H1 (cell line): ENCODE measurements around the gene SERPINB1. TPM values are rescaled to one million over a fixed set of nuclear protein-coding genes. Genes with fewer than 3 reads are reported as not detected.

Source experiments
- CTCF ChIA-PET: fragments of 300-600 bp; sonication (Branson Sonifier 250); formaldehyde crosslinking; loops from one replicate; lab custom pipeline; 2021; ENCODE audit not compliant: partially characterized antibody; lab: Charles Lee
- POLR2A ChIA-PET: fragments of 300-600 bp; sonication (Branson Sonifier 250); formaldehyde crosslinking; loops from one replicate; lab custom pipeline; 2021; ENCODE audit warnings: inconsistent platforms; ENCODE audit not compliant: partially characterized antibody; lab: Charles Lee
- DNase-seq, 2 experiments: peaks; one replicate each; pipeline versions ENCODE4 v3.0.0 to v3.0.0-alpha.2; 2010 to 2022; ENCODE audit warnings: low spot score in 2 of 2, low read depth in 1 of 2, mixed read lengths in 1 of 2
- FAIRE-seq: peaks from 2 replicates; lab custom pipeline; 2011; peaks lifted over from hg19 to GRCh38; lab: Jason Lieb, UNC
- H2AFZ ChIP-seq: 2 replicates; pipeline ENCODE4 v1.8.1; 2012; ENCODE audit warnings: low read length, inconsistent platforms
- H2AK5ac ChIP-seq: 2 replicates; pipeline ENCODE4 v1.6.1; 2013; ENCODE audit warnings: low read depth, low read length
- H2BK120ac ChIP-seq: replicated peaks from 2 replicates; pipeline ENCODE3; 2013; ENCODE audit warnings: low read depth, low read length, inconsistent platforms
- H2BK12ac ChIP-seq: 2 replicates; pipeline ENCODE4 v1.6.1; 2013; ENCODE audit warnings: low read depth, low read length
- H2BK15ac ChIP-seq: 2 replicates; pipeline ENCODE4 v1.6.1; 2013; ENCODE audit warnings: low read length
- H2BK20ac ChIP-seq: 2 replicates; pipeline ENCODE4 v1.6.1; 2013; ENCODE audit warnings: low read length
- H2BK5ac ChIP-seq: 2 replicates; pipeline ENCODE4 v1.6.1; 2013; ENCODE audit warnings: low read depth, low read length
- H3K14ac ChIP-seq: 2 replicates; pipeline ENCODE4 v1.6.1; 2013; ENCODE audit warnings: inconsistent platforms; ENCODE audit not compliant: insufficient read length
- H3K18ac ChIP-seq: 2 replicates; pipeline ENCODE4 v1.6.1; 2013; ENCODE audit warnings: low read length; ENCODE audit errors: extremely low read depth
- H3K23ac ChIP-seq: 2 replicates; pipeline ENCODE4 v1.6.1; 2013; ENCODE audit warnings: inconsistent platforms; ENCODE audit not compliant: insufficient read length
- H3K23me2 ChIP-seq: 2 replicates; pipeline ENCODE4 v1.6.1; 2013; ENCODE audit warnings: low read depth, low read length
- H3K27ac ChIP-seq: 2 replicates; pipeline ENCODE4 v1.6.1; 2011; ENCODE audit warnings: low read depth, low read length, inconsistent platforms
- H3K27me3 ChIP-seq, 4 experiments: replicated peaks in 1 of 4; 1 replicate in 1 of 4; 2 replicates in 3 of 4; pipeline versions ENCODE4 v1.6.1 to v1.8.1; 2011 to 2013; ENCODE audit warnings: low read length in 3 of 4, mild to moderate bottlenecking in 3 of 4, inconsistent platforms in 2 of 4, mixed read lengths in 2 of 4, moderate library complexity in 1 of 4; ENCODE audit not compliant: control insufficient read depth in 3 of 4, insufficient read depth in 3 of 4; ENCODE audit errors: extremely low read depth in 1 of 4
- H3K36me3 ChIP-seq, 4 experiments: 2 replicates each; pipeline versions ENCODE4 v1.6.1 to v1.8.1; 2011 to 2013; ENCODE audit warnings: mild to moderate bottlenecking in 4 of 4, low read length in 3 of 4, moderate library complexity in 2 of 4, control low read depth in 1 of 4, inconsistent platforms in 1 of 4; ENCODE audit not compliant: insufficient read depth in 4 of 4, control insufficient read depth in 2 of 4
- H3K4ac ChIP-seq: replicated peaks from 2 replicates; pipeline ENCODE3; 2013; ENCODE audit warnings: low read length, low read depth, mixed read lengths, inconsistent platforms; ENCODE audit not compliant: insufficient read length
- H3K4me1 ChIP-seq, 4 experiments: replicated peaks in 1 of 4; 1 replicate in 1 of 4; 2 replicates in 3 of 4; pipeline versions ENCODE4 v1.6.1 to v1.8.1; 2011 to 2013; ENCODE audit warnings: low read length in 3 of 4, inconsistent platforms in 2 of 4, mixed read lengths in 1 of 4; ENCODE audit not compliant: insufficient read depth in 4 of 4, control insufficient read depth in 3 of 4
- H3K4me2 ChIP-seq, 2 experiments: 2 replicates each; pipeline versions ENCODE4 v1.6.1 to v1.8.1; 2011 to 2013; ENCODE audit warnings: low read depth in 2 of 2, low read length in 2 of 2, control low read depth in 1 of 2, inconsistent platforms in 1 of 2, mild to moderate bottlenecking in 1 of 2; ENCODE audit not compliant: insufficient read depth in 1 of 2
- H3K4me3 ChIP-seq, 4 experiments: fragments of 200-600, 300-600 bp in 1 of 4; sonication (generic), shearing (Covaris generic), sonication (Bioruptor Twin) in 1 of 4; 2 replicates each; pipeline versions ENCODE4 v1.5.1 to v1.8.1; 2011 to 2016; ENCODE audit warnings: low read length in 4 of 4, low read depth in 3 of 4, control low read depth in 2 of 4, inconsistent platforms in 2 of 4, mild to moderate bottlenecking in 2 of 4, mixed read lengths in 1 of 4, moderate library complexity in 1 of 4; ENCODE audit not compliant: insufficient read depth in 2 of 4; ENCODE audit errors: extremely low read depth in 1 of 4
- H3K56ac ChIP-seq: replicated peaks from 2 replicates; pipeline ENCODE3; 2013; ENCODE audit warnings: low read depth, mild to moderate bottlenecking, mixed read lengths, low read length, inconsistent platforms; ENCODE audit not compliant: insufficient read length
- H3K79me1 ChIP-seq: 2 replicates; pipeline ENCODE4 v1.6.1; 2013; ENCODE audit warnings: low read depth, low read length, control low read depth
- H3K79me2 ChIP-seq, 2 experiments: 2 replicates each; pipeline versions ENCODE4 v1.6.1 to v1.8.1; 2012 to 2013; ENCODE audit warnings: low read length in 2 of 2, mild to moderate bottlenecking in 2 of 2, inconsistent platforms in 1 of 2; ENCODE audit not compliant: insufficient read depth in 2 of 2, control insufficient read depth in 1 of 2
- H3K9ac ChIP-seq, 4 experiments: replicated peaks in 1 of 4; 1 replicate in 1 of 4; 2 replicates in 3 of 4; pipeline versions ENCODE4 v1.6.1 to v1.8.1; 2011 to 2013; ENCODE audit warnings: low read depth in 3 of 4, low read length in 3 of 4, control low read depth in 2 of 4, mild to moderate bottlenecking in 2 of 4, moderate library complexity in 2 of 4, inconsistent platforms in 1 of 4; ENCODE audit errors: extremely low read depth in 1 of 4
- H3K9me3 ChIP-seq, 2 experiments: 2 replicates each; pipeline versions ENCODE4 v1.6.1 to v1.8.1; 2012 to 2013; ENCODE audit warnings: mild to moderate bottlenecking in 2 of 2, moderate library complexity in 2 of 2, control low read depth in 1 of 2, inconsistent platforms in 1 of 2, low read depth in 1 of 2, low read length in 1 of 2, mixed read lengths in 1 of 2; ENCODE audit not compliant: insufficient read depth in 2 of 2
- H4K20me1 ChIP-seq, 2 experiments: replicated peaks in 1 of 2; 2 replicates each; pipeline versions ENCODE3 to v1.8.1; 2011 to 2013; ENCODE audit warnings: inconsistent platforms in 2 of 2, low read length in 2 of 2, mild to moderate bottlenecking in 1 of 2; ENCODE audit not compliant: insufficient read depth in 2 of 2, control insufficient read depth in 1 of 2
- H4K5ac ChIP-seq: 2 replicates; pipeline ENCODE4 v1.6.1; 2013; ENCODE audit warnings: low read length, low read depth, mixed read lengths, inconsistent platforms; ENCODE audit not compliant: insufficient read length
- H4K8ac ChIP-seq: 2 replicates; pipeline ENCODE4 v1.8.0; 2013; ENCODE audit warnings: mild to moderate bottlenecking, moderate library complexity, low read length, inconsistent platforms; ENCODE audit not compliant: insufficient read depth; ENCODE audit errors: extremely low read depth
- H4K91ac ChIP-seq: replicated peaks from 2 replicates; pipeline ENCODE3; 2013; ENCODE audit warnings: low read length, mixed read lengths, inconsistent platforms; ENCODE audit not compliant: insufficient read length
- CTCF ChIP-seq, 3 experiments: IDR thresholded peaks; 1 replicate in 2 of 3; 2 replicates in 1 of 3; pipeline versions ENCODE4 v1.5.1 to v1.6.1; 2011; ENCODE audit warnings: low read length in 3 of 3, mild to moderate bottlenecking in 3 of 3, inconsistent platforms in 2 of 3, low read depth in 1 of 3, moderate library complexity in 1 of 3; ENCODE audit not compliant: insufficient read depth in 1 of 3; ENCODE audit errors: control extremely low read depth in 1 of 3
- RAD21 ChIP-seq, 2 experiments: IDR thresholded peaks in 1 of 2; conservative IDR thresholded peaks in 1 of 2; 2 replicates each; pipeline ENCODE4 v1.6.1; 2011; ENCODE audit warnings: low read depth in 2 of 2, low read length in 2 of 2, improper control_type of control experiment in 1 of 2, inconsistent platforms in 1 of 2, mild to moderate bottlenecking in 1 of 2, moderate library complexity in 1 of 2
- RNF2 ChIP-seq: fragments of 200-900, 300-1000 bp; sonication (generic); IDR thresholded peaks from 2 replicates; pipeline ENCODE4 v1.7.1; 2016; ENCODE audit warnings: borderline replicate concordance, low read depth, mild to moderate bottlenecking, antibody characterized with exemption, low read length; ENCODE audit not compliant: poor library complexity, severe bottlenecking; ENCODE audit errors: missing control alignments
- WGBS, 2 experiments: shearing (Covaris generic) in 1 of 2; methylation state at CpG; one replicate each; pipeline versions ENCODE4 v1.1.6 to v1.1.7; 2013 to 2015; ENCODE audit warnings: low lambda C conversion rate in 2 of 2, mixed read lengths in 2 of 2, inconsistent platforms in 1 of 2, low coverage in 1 of 2, missing lambda C conversion rate in 1 of 2; ENCODE audit not compliant: insufficient replicate concordance in 2 of 2, insufficient coverage in 1 of 2, insufficient read length in 1 of 2; ENCODE audit errors: extremely low coverage in 1 of 2, missing lambda C conversion rate in 1 of 2; 5-methylcytosine and 5-hydroxymethylcytosine counted together
- polyA plus RNA-seq, 7 experiments: library from polyadenylated mRNA; depleted of rRNA in 3 of 7; stranded (reverse) in 5 of 7; unstranded in 2 of 7; fragments of >200 nt in 5 of 7; fragments of 200-250 nt in 2 of 7; gene quantifications; 1 replicate in 5 of 7; 2 replicates in 1 of 7; 4 replicates in 1 of 7; pipeline versions ENCODE4 v1.2.1 to v1.2.3, GENCODE V29; 2011 to 2013; ENCODE audit warnings: missing spikeins in 2 of 7, mixed read lengths in 2 of 7
- total RNA-seq: library from RNA; stranded (reverse); fragmentation: NEBNext Ultra II Directional; extraction: Animal tissue kit (Norgen Biotek cat#: 25700); gene quantifications from 2 replicates; pipeline ENCODE4 v1.2.1, GENCODE V29; 2021

The SERPINB1 gene
- total and polyA plus RNA-seq, 2 of the 8 experiments (the other 6 are each of a cell fraction or from before 2014, with no cell fraction given): 8.1 to 17.3 TPM

GRCh38 chr6:2790588-2791449 is 50.8 kb downstream of the SERPINB1 start:
- peak; percentile 64 to 89 (median 88) for TF ChIP-seq CTCF (IDR thresholded peaks at IDR 0.05; ENCODE audit: control extremely low read depth in 1 of 3, insufficient read depth in 1 of 3, low read depth in 1 of 3, low read length in 3 of 3)
- TF ChIP-seq RNF2: no peak
- TF ChIP-seq RAD21 (IDR thresholded peaks at IDR 0.05 in 1 of 2, conservative IDR thresholded peaks at IDR 0.05 in 1 of 2; ENCODE audit: low read depth in 2 of 2, low read length in 2 of 2): peak; percentile 90 to 95
- Histone ChIP-seq H2BK12ac (no peak overlapping the region), H2BK120ac (no peak overlapping the region), H2BK5ac (no peak overlapping the region), H3K27ac (no peak overlapping the region), H2AK5ac (no peak overlapping the region), H3K4me1 (no peaks in the 10 kb centered on the region; a peak in 1 of 7 replicates), H3K23me2 (no peaks in the 10 kb centered on the region), H3K23ac (no peak overlapping the region), H4K5ac (no peak overlapping the region), H3K79me1 (no peaks in the 10 kb centered on the region; the same call in 1 of the 2 replicates), H3K27me3 (no peaks in the 10 kb centered on the region), H2BK15ac (no peak overlapping the region), H4K8ac (no peak overlapping the region), H4K20me1 (no peaks in the 10 kb centered on the region), H3K4ac (no peak overlapping the region), H4K91ac (no peak overlapping the region), H3K18ac (no peak overlapping the region), H3K14ac (no peak overlapping the region), H3K56ac (no peak overlapping the region), H2AFZ (no peak overlapping the region), H3K79me2 (peaks cover 0 to 9% of the 10 kb centered on the region in 2 experiments; a peak in 1 of 4 replicates), H3K4me3 (no peak overlapping the region), H3K9ac (no peak overlapping the region), H3K36me3 (no peaks in the 10 kb centered on the region), H3K4me2 (no peak overlapping the region), H2BK20ac (no peak overlapping the region), H3K9me3 (no peaks in the 10 kb centered on the region)
- FAIRE-seq (no peak), DNase-seq (no peak)
- WGBS, 2 experiments: 68% methylated on average over 11 of the region's 11 CpGs; no CpG with 5 or more reads in 1 of the 2 experiments
- CTCF ChIA-PET: interaction anchor here (0.5 to 4.2 kb wide), 51 partner anchors 9 to 317 kb away, joined by 3 to 38 read pairs (median 5); partner anchors contain the start of genes MYLK4, SERPINB1 and SERPINB9
- POLR2A ChIA-PET: interaction anchor here (0.9 to 2.2 kb wide), 7 partner anchors 11 to 195 kb away, joined by 3 to 6 read pairs (median 3); partner anchors contain the start of gene SERPINB1
